ENCODE measurements around the gene ZNF12. TPM values are rescaled to one million over a fixed set of nuclear protein-coding genes. Genes with fewer than 3 reads are reported as not detected.

The ZNF12 gene
- total RNA-seq, 1 donor from 2014 or later: 25.5 TPM

DNA sequence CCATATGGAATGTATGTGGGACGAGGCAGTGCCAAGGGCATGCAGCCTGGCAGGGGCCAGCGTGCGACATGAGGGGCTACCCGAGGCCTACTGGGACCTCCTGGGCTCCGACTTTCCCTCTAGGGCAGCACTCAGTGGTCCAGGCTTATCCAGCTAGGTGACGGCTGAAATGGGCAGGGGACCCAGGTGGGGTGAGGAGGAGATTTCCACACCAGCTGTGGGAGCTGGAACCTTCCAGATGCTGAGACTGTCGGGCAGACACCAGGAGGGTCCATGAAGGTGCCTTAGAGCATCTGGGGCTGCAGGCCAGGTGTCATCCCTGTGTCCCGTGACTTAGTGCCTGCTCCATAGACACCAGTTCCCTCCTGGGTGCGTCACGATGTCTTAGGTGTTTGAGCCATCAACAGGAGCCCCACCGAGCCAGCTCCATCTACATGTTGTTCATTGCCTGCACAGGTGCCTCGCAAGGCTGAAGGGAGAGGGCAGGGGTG, 56.2 kb downstream of the ZNF12 start:
- DNase-seq (ENCODE audit: low spot score): peak; percentile 43
- ATAC-seq: no peak
- intact Hi-C loops (cut with DNase I): no loop called here

DNA sequence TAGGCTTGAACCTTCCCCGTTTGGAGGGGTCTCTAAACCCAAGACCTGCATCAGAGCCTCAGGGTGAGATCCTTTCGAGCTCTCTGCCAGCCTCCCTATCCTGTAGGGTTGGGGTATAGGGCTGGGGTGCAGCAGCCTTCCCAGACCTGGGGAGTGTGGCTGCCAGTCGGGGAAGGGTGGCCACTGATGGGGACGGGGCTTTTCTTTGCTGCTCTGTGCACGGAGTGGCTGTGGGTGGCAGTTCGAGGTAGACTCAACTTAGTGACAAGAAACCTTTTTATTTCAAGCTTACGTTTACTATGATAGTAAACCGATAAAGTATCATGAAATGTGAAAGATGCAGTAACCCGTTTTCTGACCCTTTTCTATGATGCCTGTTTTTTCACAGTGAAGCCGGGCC, 56.7 kb downstream of the ZNF12 start:
- DNase-seq (ENCODE audit: low spot score): peak; percentile 38
- no peak for ATAC-seq
- intact Hi-C loops (cut with DNase I): no loop called here

DNA sequence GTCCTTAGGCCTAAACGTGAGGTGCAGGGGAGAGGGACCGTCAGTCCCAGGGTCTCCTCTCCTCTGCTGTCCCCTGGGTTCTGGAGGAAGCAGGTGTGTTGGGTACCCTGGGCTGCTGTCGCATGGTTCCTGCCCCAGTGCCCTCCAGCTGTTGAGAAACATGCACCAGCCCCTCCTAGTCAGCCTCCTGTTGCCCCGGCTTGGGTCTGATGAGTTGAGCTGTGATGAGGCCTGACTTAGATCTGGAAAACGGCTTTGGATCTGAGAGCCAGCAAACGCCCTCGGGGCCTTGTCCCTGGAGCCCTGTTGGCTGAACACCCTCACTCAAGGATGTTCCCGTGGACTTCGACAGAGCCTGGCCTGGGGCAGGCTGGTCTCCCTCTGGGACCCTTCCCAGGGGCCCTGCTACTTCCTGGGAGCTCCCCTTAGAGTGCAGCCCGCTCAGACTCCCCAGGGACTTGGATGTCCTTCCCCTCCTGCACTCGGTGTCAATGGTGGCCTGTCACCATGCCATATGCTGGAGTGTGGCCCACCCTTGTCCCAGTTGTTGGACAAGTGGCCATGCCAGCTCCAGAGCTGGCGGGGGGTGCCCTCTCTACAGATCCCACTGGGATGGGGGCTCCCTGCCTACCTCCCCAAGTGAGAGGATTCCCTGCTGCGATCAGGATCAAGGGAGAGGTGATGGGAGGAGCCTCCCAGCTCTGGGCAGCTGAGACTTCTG, 57.3 kb downstream of the ZNF12 start:
- DNase-seq (ENCODE audit: low spot score): no peak
- ATAC-seq: no peak
- intact Hi-C loops (cut with DNase I): no loop called here

DNA sequence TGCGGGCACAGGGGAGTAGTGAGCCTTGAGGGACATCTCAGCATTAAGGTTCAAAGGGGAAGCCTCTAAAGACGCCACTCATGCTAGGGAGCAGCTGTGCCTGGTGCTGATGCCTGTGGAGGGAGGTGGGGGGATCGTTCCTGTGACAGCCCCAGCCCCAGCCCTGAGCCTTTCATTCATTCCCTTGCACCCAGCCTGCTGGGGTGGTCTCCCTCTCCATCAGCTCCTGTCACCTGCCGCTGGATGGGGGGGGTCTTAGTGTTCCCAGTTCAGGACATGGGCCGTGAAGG, 58.0 kb downstream of the ZNF12 start:
- intact Hi-C loops (cut with DNase I): no loop called here
- ATAC-seq (no peak), DNase-seq (ENCODE audit: low spot score) (no peak)

DNA sequence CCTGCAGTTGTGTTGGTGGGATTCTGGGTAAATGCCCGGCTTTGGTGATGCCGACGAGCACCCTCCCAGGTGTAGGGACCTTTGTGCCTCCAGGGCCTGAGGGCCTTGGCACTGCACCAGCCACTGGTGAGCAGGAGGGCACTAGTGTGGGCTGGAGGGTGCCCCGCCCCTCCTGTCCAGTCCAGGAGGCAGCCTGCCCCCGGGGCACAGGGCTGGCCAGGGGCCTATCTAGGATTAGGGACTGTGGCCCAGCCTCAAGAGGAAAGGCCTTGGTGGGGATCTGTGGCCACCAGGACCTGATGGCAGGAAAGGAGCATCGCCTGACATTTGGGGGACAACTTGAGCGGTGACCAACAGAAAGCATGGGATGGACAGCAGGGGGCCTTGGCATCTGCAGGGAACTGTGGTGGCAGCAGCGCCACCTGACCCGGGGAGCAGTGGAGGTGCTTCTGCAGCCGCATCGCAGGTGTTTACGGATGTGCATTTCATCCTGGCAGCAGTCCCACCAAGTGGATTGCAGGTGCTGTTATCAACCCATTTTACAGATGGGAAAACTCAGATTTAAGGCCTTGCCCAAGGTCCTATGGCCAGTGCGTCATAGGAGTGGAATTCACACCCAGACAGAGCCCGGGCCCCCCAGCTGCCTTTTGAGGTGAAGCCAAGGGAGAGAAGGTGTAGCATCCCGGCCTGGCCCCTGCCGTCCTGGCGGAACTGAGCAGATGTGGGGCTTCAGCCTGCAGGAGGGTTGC, 58.5 kb downstream of the ZNF12 start:
- ATAC-seq (no peak), DNase-seq (ENCODE audit: low spot score) (no peak)
- intact Hi-C loops (cut with DNase I): no loop called here

DNA sequence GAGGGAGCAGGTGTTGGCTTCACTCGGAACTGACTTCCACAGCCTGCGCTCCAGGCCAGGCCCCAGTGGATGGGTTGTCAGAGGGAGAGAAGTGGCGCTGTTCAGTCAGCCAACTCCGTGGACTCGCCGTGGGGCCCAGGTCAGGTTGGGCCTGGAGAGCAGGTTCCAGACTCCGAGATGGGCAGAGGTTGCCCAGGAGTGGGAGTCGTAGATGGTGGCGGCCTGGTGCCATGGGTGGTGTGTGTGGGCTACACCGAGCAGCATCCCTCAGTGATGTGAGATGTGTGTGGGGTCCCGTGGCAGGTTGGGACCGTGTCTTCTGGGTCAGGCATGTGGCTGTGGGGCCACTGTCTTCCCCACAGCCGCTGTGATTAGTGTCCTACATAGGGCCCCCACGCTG, 59.2 kb downstream of the ZNF12 start:
- intact Hi-C loops (cut with DNase I): no loop called here
- no peak for DNase-seq (ENCODE audit: low spot score)
- no peak for ATAC-seq

DNA sequence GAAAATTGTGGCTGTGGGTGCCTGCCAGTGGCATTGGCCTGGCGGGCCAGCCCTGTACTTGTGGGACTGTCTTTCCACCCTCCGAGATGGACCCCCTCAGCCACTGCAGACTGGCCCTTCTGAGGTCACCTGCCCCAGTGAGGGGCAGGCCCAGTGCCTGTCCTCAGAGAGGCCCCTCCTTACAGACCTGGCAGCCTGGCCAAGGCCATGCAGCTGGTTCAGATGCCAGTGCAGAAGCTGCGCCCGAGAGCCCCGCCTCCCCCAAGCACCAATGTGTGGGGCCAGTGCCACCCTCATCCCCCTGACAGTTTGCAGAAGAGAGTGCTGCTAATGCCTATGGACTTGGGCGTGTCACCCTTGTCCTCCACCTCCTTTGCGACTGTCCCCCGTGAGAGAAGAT, 59.7 kb downstream of the ZNF12 start:
- no peak for ATAC-seq
- intact Hi-C loops (cut with DNase I): no loop called here

DNA sequence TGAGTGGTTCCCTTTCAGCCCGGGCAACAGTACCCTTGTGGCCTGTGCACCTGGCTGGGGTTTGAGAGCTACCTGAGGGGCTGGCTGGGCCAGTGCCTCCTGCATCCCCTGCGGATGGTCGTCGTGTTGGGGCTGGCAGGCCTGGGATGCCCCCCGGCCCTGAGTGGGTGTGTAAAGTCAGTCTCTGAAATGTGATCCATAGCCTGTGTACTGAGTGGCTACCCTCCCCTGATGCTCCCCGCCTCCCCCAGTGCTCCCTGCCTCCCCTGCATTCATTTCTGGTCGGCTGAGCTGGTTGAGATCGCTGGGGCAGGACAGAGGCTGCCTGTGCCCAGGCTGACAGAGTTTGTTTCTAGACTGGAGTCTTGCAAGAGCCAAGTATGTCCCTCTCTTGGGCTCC, 60.3 kb downstream of the ZNF12 start:
- no peak for DNase-seq (ENCODE audit: low spot score)
- intact Hi-C loops (cut with DNase I): no loop called here
- no peak for ATAC-seq

More for the DNA sequence above, 59.7 kb downstream of the ZNF12 start:
- no peak for DNase-seq (ENCODE audit: low spot score)

DNA sequence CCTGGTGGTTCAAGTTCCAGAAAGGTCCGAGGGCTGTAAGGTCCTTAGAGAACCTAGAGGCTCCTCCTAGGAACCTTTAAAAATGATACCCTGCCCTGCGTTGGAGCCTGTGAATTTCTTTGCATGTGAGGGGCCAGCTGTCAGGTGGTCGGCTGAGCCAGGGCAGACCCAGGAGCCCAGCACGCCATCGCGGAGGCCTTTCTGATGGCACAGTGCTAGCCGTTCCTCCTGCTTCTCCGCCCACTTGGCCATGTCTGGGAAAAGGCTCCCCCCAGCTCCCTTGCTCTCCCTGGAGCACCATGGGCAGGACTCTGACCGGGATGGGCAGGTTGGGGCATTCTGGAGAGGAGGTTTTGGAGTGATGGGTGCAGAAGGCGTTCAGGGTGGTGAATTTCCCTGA, 62.0 kb downstream of the ZNF12 start:
- DNase-seq (ENCODE audit: low spot score) (no peak), ATAC-seq (no peak)
- intact Hi-C loops (cut with DNase I): no loop called here

DNA sequence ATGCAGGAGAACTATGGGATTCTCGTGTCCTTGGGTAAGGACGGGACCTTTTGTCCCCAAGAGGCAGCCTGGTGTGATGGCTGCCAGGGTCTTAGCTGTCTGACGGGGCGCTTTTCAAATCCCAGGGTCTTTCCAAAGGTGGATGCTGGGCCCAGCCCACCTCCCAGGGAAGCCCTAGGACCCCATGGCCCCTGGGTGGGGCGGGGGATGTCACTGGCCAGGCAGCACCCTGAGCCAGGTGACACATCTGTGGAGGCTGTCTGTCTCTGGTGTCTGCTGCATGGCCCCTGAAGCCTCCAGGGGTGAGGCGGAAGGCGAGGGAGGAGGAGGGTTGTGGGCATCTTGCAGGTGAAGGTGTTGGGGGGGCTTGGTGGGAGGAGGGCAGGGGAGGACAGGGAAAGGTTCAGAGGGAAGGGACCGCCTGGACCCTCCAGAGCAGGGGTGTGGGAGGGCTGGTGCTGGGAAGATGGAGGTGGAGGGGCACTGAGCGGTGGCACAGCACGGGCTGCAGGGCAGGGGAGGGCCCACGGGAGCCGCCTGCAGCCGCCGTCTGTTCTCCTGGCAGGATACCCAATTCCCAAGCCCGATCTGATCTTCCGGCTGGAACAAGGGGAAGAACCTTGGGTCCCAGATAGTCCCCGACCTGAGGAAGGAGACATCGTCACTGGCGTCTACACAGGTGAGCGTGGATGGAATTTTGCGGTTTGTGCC, 62.7 kb downstream of the ZNF12 start:
- DNase-seq (ENCODE audit: low spot score): no peak
- no peak for ATAC-seq
- intact Hi-C loops (cut with DNase I): no loop called here

DNA sequence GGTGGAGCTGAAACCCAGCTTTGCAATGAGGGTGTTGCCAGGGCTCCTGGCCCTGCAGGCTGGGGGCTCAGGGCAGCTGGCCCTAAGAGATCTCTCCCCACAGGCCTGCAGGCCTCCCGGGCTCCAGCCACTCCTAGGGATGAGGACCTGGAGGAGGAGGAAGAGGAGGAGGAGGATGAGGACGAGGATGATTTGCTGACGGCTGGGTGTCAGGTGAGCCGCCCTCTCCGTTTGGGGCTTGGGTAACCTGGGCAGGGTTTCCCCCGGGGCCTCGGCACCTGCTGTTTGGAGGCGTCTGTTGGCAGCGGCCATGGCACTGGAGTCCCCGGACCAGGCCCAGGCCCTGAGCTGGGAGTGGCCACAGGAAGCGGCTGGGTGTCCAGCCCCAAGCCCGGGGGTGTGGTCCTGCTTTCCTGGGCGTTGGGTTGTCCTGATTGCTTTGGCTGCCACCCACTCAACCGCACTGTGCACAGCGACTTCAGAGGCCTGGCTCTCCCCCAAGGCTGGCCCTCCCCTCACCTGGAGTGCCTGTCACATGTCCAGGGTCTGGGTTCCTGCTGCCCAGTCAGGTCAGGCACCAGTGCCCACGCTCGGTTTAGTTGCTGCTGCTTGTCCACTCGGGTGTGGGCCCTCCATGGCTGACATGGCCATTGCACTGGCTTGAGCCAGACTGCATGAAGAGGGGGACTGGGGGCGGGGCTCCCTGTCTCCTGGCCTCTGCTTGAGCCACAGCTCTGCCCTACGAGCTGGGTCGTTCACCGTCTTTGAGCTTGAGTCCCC, 63.7 kb downstream of the ZNF12 start:
- intact Hi-C loops (cut with DNase I): no loop called here
- no peak for DNase-seq (ENCODE audit: low spot score)
- ATAC-seq: no peak

DNA sequence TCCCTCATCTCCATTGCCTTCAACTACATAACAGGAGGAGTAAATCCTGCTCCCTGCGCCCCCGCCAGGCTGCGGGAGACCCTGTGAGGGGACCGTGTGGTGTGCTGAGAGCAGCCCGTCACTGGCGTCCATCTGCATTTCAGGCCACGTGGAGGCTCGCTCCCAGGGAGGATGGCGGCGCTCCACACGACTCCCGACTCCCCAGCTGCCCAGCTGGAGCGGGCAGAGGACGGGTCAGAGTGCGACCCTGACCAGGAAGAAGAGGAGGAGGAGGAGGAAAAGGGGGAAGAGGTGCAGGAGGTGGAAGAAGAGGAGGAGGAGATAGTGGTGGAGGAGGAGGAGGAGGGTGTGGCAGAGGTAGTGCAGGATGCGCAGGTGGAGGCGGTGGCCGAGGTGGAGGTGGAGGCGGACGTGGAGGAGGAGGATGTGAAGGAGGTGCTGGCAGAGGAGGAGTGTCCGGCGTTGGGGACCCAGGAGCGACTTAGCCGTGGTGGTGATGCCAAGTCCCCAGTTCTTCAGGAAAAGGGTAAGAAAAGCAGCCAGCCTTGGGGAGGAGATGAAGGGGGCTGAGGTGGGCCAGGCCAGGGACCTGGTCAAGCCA, 64.4 kb downstream of the ZNF12 start:
- DNase-seq (ENCODE audit: low spot score) (no peak), ATAC-seq (no peak)
- intact Hi-C loops (cut with DNase I): no loop called here

DNA sequence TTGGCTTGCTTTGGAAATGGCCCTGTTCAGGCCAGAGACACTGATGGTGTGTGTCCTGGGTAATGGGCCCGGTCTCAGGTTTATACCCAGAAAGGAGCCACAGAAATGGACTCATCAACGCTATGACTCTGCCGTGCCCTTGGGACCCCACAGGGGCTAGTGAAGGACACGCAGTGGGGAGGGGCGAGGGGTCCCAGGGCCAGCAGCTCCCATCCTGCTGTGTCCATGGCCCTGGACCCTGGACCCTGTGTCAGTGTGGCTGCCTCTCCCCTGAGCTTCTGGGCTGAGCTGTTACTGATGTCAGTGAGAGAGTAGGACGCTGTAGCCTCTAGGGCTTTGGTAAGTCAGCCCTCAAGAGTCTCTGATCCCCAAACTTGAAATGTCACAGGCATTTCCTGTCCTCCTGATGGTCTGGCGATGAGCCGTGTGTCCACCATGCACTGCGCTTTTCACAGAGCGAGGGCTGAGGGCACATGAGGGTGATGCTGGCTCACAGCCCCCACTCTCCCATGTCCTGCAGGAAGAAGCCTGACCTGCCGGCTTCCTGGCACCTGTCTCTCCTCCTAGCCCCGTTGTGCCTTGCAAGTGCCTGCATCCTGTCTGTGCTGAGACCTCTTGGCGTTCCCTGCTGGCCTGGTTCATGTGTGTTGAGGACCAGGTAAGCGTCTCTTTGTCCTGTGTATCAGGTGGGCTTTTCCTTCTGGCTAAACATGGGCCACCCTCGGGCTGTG, 65.3 kb downstream of the ZNF12 start:
- intact Hi-C loops (cut with DNase I): no loop called here
- no peak for ATAC-seq
- DNase-seq (ENCODE audit: low spot score): no peak

DNA sequence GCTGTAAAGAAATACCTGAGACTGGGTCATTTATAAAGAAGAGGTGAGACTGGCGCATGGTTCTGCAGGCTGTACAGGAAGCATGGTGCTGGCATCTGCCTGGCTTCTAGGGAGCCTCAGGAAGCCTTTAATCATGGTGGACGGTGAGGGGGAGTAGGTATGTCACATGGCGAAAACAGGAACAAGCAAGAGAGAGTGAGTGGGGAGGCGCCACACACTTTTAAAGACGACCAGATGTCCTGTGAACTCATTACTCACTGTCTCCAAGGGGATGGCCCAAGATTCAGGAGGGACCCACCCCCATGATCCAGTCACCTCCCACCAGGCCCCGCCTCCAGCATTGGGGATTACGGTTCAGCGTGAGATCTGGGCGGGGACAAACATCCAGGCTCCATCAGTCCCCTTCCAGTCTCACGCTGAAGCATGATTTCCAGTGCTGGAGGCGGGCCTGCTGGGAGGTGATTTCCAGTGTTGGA, 66.5 kb downstream of the ZNF12 start:
- DNase-seq (ENCODE audit: low spot score): no peak
- intact Hi-C loops (cut with DNase I): no loop called here
- peak; percentile 39 for ATAC-seq

DNA sequence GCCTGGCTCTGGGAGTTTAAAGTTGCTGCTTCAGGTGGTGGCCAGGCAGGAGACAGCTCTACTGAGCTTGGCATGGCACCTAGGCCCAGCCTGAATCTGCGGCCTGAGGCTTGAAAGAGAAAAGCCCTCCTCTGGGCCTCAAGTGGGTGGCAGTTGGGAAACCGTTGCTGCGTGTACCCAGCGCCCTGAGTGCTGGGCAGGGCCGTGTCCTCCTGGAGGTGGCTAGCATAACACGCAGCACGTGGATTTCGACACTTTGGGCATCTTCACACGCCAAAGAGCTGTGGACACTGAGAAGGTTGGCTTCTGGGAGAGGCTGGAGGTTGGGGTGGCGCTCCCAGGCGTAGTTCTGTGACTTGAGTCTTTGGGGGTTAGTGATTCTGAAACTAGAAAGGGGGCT, 67.1 kb downstream of the ZNF12 start:
- intact Hi-C loops (cut with DNase I): no loop called here
- DNase-seq (ENCODE audit: low spot score) (no peak), ATAC-seq (no peak)

DNA sequence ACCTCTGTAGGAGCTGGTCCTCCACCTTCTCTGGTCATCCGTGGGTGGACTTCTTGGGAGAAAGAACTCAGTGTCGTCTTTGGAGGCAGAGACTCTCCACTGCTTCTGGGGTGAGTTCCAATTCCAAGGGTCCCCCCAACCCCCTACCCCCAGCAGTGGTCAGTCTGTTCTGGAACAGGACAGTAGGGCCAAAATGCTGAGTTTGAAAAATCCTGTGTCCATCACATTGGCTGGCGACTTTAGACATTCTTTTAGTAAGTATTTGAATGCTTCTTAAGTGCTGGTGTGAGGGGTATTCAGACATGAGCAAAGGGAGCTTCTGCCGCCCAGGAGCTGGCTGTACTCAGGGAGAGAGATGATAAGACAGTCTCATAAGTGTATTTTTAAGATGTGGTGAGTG, 67.7 kb downstream of the ZNF12 start:
- no peak for ATAC-seq
- intact Hi-C loops (cut with DNase I): no loop called here
- no peak for DNase-seq (ENCODE audit: low spot score)

All from sciatic nerve (tissue), 2 donors.